GM23248 (cell line): ENCODE data around the gene THSD4. TPM values are rescaled to one million over a fixed set of nuclear protein-coding genes. Genes with fewer than 3 reads are reported as not detected.

Source experiments
- DNase-seq: peaks from one replicate; pipeline ENCODE4 v3.0.0-alpha.2; 2015
- H2AFZ ChIP-seq: fragments of 200-600 bp; sonication (generic); 2 replicates; pipeline ENCODE4 v1.6.1; 2016; ENCODE audit warnings: antibody characterized with exemption
- H3F3A ChIP-seq: fragments of 200-600 bp; sonication (generic); 2 replicates; pipeline ENCODE4 v1.6.1; 2016; ENCODE audit warnings: mild to moderate bottlenecking, antibody characterized with exemption, mixed run types; ENCODE audit not compliant: insufficient read depth
- H3K27ac ChIP-seq: fragments of 200-600 bp; sonication (generic); 2 replicates; pipeline ENCODE4 v1.5.1; 2016; ENCODE audit warnings: mild to moderate bottlenecking
- H3K27me3 ChIP-seq: fragments of 200-600 bp; sonication (generic); replicated peaks from 2 replicates; pipeline ENCODE4 v1.6.1; 2016; ENCODE audit warnings: mild to moderate bottlenecking; ENCODE audit not compliant: insufficient read depth
- H3K36me3 ChIP-seq: fragments of 200-600 bp; sonication (generic); 2 replicates; pipeline ENCODE4 v1.6.1; 2016; ENCODE audit warnings: low read depth, mild to moderate bottlenecking
- H3K4me1 ChIP-seq: fragments of 200-600 bp; sonication (generic); 2 replicates; pipeline ENCODE4 v1.6.1; 2016; ENCODE audit warnings: mild to moderate bottlenecking; ENCODE audit not compliant: insufficient read depth
- H3K4me2 ChIP-seq: fragments of 200-600 bp; sonication (generic); one replicate; pipeline ENCODE4 v1.6.1; 2016; ENCODE audit warnings: mild to moderate bottlenecking; ENCODE audit not compliant: unreplicated experiment
- H3K4me3 ChIP-seq: fragments of 200-600 bp; sonication (generic); 2 replicates; pipeline ENCODE4 v1.5.1; 2016; ENCODE audit warnings: mild to moderate bottlenecking
- H3K79me2 ChIP-seq: fragments of 200-600 bp; sonication (generic); 2 replicates; pipeline ENCODE4 v1.6.1; 2016; ENCODE audit warnings: mild to moderate bottlenecking; ENCODE audit not compliant: insufficient read depth
- H3K9ac ChIP-seq: fragments of 200-600 bp; sonication (generic); 2 replicates; pipeline ENCODE4 v1.6.1; 2016; ENCODE audit warnings: mild to moderate bottlenecking
- H3K9me2 ChIP-seq: fragments of 200-600 bp; sonication (generic); 2 replicates; pipeline ENCODE4 v1.6.1; 2016; ENCODE audit warnings: mixed run types, mild to moderate bottlenecking, moderate library complexity; ENCODE audit not compliant: insufficient read depth
- H3K9me3 ChIP-seq: fragments of 200-600 bp; sonication (generic); one replicate; pipeline ENCODE4 v1.6.1; 2017; ENCODE audit warnings: low read depth
- H4K20me1 ChIP-seq: fragments of 200-600 bp; sonication (generic); 2 replicates; pipeline ENCODE4 v1.6.0; 2016; ENCODE audit not compliant: insufficient read depth
- EZH2 ChIP-seq: fragments of 200-600 bp; sonication (generic); IDR thresholded peaks from 2 replicates; pipeline ENCODE4 v1.6.1; 2018; ENCODE audit warnings: antibody characterized with exemption, mild to moderate bottlenecking; ENCODE audit not compliant: insufficient read depth, poor library complexity, severe bottlenecking
- EZH2phosphoT487 ChIP-seq: fragments of 200-600 bp; sonication (generic); IDR thresholded peaks from 2 replicates; pipeline ENCODE4 v1.6.1; 2018; ENCODE audit warnings: antibody characterized with exemption, moderate library complexity, mild to moderate bottlenecking, low read depth; ENCODE audit not compliant: insufficient read depth
- WGBS, 2 experiments: methylation state at CpG; one replicate each; pipeline ENCODE4 v1.1.6; 2015 to 2017; ENCODE audit warnings: low lambda C conversion rate in 2 of 2, low coverage in 1 of 2; ENCODE audit errors: missing lambda C conversion rate in 2 of 2; 5-methylcytosine and 5-hydroxymethylcytosine counted together
- in situ Hi-C: fragments of 300-500 bp; cut with MboI; formaldehyde crosslinking; loops from 2 replicates; pipeline ENCODE4 v1.15.0; 2020
- polyA plus RNA-seq: library from polyadenylated mRNA; unstranded; fragments of >200 nt; fragmentation: Nextera tagmentation; extraction: Ambion mirVana; gene quantifications from 2 replicates; pipeline ENCODE4 v1.2.1, GENCODE V29; 2016
- total RNA-seq: library from RNA; depleted of rRNA; stranded (reverse); fragments of >200 nt; shearing (Covaris generic); gene quantifications from 2 replicates; pipeline ENCODE4 v1.2.3, GENCODE V29; 2014

THSD4 gene
- total and polyA plus RNA-seq, 2 experiments from 2014 or later, result 14.2 to 58.9 TPM

DNA sequence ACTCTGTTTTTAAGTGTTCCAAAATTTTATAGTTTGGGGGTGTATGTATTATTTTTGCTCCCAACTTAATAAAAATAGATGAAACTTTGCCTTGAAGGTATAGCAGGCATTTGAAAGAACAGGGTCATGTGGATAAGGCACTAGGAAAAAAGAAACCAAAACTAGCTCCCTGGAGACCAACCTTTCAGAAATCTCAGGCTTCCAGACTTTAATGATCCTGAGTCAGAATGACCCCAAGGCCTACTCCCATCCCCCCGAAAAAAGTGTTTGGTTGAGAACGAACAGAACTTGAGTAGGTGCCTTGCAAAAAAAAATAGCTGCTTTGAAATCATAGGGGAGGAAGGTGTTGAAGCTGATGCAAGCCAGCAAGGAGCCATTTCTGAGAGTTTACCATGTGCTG is 309.5 kb downstream of the THSD4 start:
- in situ Hi-C loops, result no loop called here
- no peaks in the 10 kb centered on the region for H3K9me2 ChIP-seq

DNA sequence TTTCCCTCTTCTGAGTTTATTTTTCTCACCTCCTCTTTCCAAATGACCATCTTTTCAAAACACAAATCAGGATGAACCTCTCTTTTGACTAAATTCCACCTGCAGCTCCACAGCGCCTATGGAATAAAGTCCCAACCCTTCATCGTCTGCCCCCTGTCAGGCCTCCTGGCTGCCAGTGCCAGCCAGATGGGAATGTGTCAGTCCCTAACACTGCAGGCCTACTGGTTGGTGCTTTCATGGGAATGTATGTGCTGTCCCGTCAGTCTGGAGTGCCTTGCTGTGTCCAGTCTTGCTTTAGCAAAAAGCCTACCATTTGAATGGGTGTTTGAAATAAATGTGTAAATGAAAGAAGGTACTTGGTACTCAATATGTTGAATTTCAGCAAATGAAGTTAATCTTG is 310.1 kb downstream of the THSD4 start:
- Histone ChIP-seq H3K9me3 (no peaks in the 10 kb centered on the region), H3K4me2 (no peak overlapping the region), H3K4me1 (no peaks in the 10 kb centered on the region), H3F3A (0 out of 2 replicates have a peak, but pooled peaks cover 3% of the 10 kb centered on the region), H3K4me3 (no peak overlapping the region), H2AFZ (no peak overlapping the region), H3K27me3 (no peaks in the 10 kb centered on the region), H4K20me1 (no peaks in the 10 kb centered on the region; the same call in 1 of the 2 replicates), H3K79me2 (peaks cover 8% of the 10 kb centered on the region; the same call in 1 of the 2 replicates), H3K9ac (no peak overlapping the region), H3K27ac (no peak overlapping the region), H3K9me2 (no peaks in the 10 kb centered on the region), H3K36me3 (no peaks in the 10 kb centered on the region)
- in situ Hi-C loops, result no loop called here
- TF ChIP-seq EZH2phosphoT487 (no peak), EZH2 (no peak)
- DNase-seq, result no peak
- WGBS, 2 experiments, result 86 to 94% methylated on average over 3 of the region's 3 CpGs

More for the DNA sequence above, 309.5 kb downstream of the THSD4 start:
- Histone ChIP-seq H3K4me3 (no peak overlapping the region), H3K27me3 (no peaks in the 10 kb centered on the region), H3K36me3 (no peaks in the 10 kb centered on the region), H3K9ac (no peak overlapping the region), H3K4me1 (no peaks in the 10 kb centered on the region), H3K27ac (no peak overlapping the region), H3K9me3 (no peaks in the 10 kb centered on the region), H2AFZ (no peak overlapping the region), H3K4me2 (no peak overlapping the region), H4K20me1 (no peaks in the 10 kb centered on the region; the same call in 1 of the 2 replicates), H3F3A (0 out of 2 replicates have a peak, but pooled peaks cover 4% of the 10 kb centered on the region), H3K79me2 (peaks cover 8% of the 10 kb centered on the region; the same call in 1 of the 2 replicates)
- no peak for TF ChIP-seq EZH2
- TF ChIP-seq EZH2phosphoT487, result no peak
- DNase-seq, result no peak
- WGBS, 2 experiments, result 92 to 96% methylated on average over 2 of the region's 2 CpGs

DNA sequence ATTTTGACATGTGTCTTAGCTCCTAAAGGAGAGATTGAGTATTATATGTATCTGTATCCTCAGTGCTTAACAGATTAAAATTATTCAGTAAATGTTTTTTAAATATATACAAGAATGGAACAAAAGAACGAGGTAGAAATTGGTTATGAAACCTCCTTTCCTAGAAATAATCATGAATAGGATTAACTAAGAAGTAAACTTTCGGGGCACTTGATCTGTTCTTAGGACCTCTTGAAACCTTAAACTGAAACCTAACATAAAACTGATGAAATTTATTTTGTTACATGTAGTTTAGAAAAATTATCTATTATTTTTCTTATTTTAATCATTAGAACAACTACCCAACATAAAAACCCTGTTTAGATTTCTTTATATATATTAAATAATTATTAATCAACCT is 311.5 kb downstream of the THSD4 start:
- Histone ChIP-seq H3K9me2 (0 out of 2 replicates have a peak, but pooled peaks cover 1% of the 10 kb centered on the region), H3K27ac (no peak overlapping the region), H2AFZ (no peak overlapping the region), H3K79me2 (peaks cover 2% of the 10 kb centered on the region; the same call in 1 of the 2 replicates), H3K27me3 (no peaks in the 10 kb centered on the region), H3K4me1 (no peaks in the 10 kb centered on the region), H3K36me3 (no peaks in the 10 kb centered on the region), H4K20me1 (no peaks in the 10 kb centered on the region; the same call in 1 of the 2 replicates), H3K4me3 (no peak overlapping the region), H3K9me3 (no peaks in the 10 kb centered on the region), H3K4me2 (no peak overlapping the region), H3K9ac (no peak overlapping the region), H3F3A (no peaks in the 10 kb centered on the region)
- in situ Hi-C loops, result no loop called here
- TF ChIP-seq EZH2phosphoT487 (no peak), EZH2 (no peak)
- 90 to 93% methylated on average over 2 of the region's 2 CpGs for WGBS, 2 experiments
- DNase-seq, result no peak

- 0 out of 2 replicates have a peak, but pooled peaks cover 4% of the 10 kb centered on the region for H3K9me2 ChIP-seq
- no peaks in the 10 kb centered on the region; the same call in 1 of the 2 replicates for H3K79me2 ChIP-seq
- no peak for DNase-seq
- no peak overlapping the region for H3K4me2 ChIP-seq
- no peaks in the 10 kb centered on the region for H3K36me3 ChIP-seq
- no peaks in the 10 kb centered on the region for H3K27me3 ChIP-seq
- no peaks in the 10 kb centered on the region; the same call in 1 of the 2 replicates for H3K4me1 ChIP-seq
- no peaks in the 10 kb centered on the region for H3K9me3 ChIP-seq
- no peak overlapping the region for H2AFZ ChIP-seq
- H3K4me3 ChIP-seq, result no peak overlapping the region
- no peaks in the 10 kb centered on the region for H4K20me1 ChIP-seq
- TF ChIP-seq EZH2 (no peak), EZH2phosphoT487 (no peak)
- 71 to 77% methylated on average over 2 of the region's 2 CpGs for WGBS, 2 experiments
- H3K9ac ChIP-seq, result no peak overlapping the region
- in situ Hi-C loops, result no loop called here
- H3F3A ChIP-seq, result no peaks in the 10 kb centered on the region
- no peak overlapping the region for H3K27ac ChIP-seq
Measured at GRCh38 chr15:71430782-71431181, 315.5 kb downstream of the THSD4 start.
